H1 (cell line): Measurements from ENCODE around the gene CELF2. TPM values are rescaled to one million over a fixed set of nuclear protein-coding genes. Genes with fewer than 3 reads are reported as not detected.

ENCODE experiments used
- CTCF ChIA-PET: fragments of 300-600 bp; sonication (Branson Sonifier 250); formaldehyde crosslinking; loops from one replicate; lab custom pipeline; 2021; ENCODE audit not compliant: partially characterized antibody; lab: Charles Lee
- POLR2A ChIA-PET: fragments of 300-600 bp; sonication (Branson Sonifier 250); formaldehyde crosslinking; loops from one replicate; lab custom pipeline; 2021; ENCODE audit warnings: inconsistent platforms; ENCODE audit not compliant: partially characterized antibody; lab: Charles Lee
- DNase-seq, 2 experiments: peaks; one replicate each; pipeline versions ENCODE4 v3.0.0 to v3.0.0-alpha.2; 2010 to 2022; ENCODE audit warnings: low spot score in 2 of 2, low read depth in 1 of 2, mixed read lengths in 1 of 2
- FAIRE-seq: peaks from 2 replicates; lab custom pipeline; 2011; peaks lifted over from hg19 to GRCh38; lab: Jason Lieb, UNC
- H2AFZ ChIP-seq: 2 replicates; pipeline ENCODE4 v1.8.1; 2012; ENCODE audit warnings: low read length, inconsistent platforms
- H2AK5ac ChIP-seq: 2 replicates; pipeline ENCODE4 v1.6.1; 2013; ENCODE audit warnings: low read depth, low read length
- H2BK120ac ChIP-seq: replicated peaks from 2 replicates; pipeline ENCODE3; 2013; ENCODE audit warnings: low read depth, low read length, inconsistent platforms
- H2BK12ac ChIP-seq: 2 replicates; pipeline ENCODE4 v1.6.1; 2013; ENCODE audit warnings: low read depth, low read length
- H2BK15ac ChIP-seq: 2 replicates; pipeline ENCODE4 v1.6.1; 2013; ENCODE audit warnings: low read length
- H2BK20ac ChIP-seq: 2 replicates; pipeline ENCODE4 v1.6.1; 2013; ENCODE audit warnings: low read length
- H2BK5ac ChIP-seq: 2 replicates; pipeline ENCODE4 v1.6.1; 2013; ENCODE audit warnings: low read depth, low read length
- H3K14ac ChIP-seq: 2 replicates; pipeline ENCODE4 v1.6.1; 2013; ENCODE audit warnings: inconsistent platforms; ENCODE audit not compliant: insufficient read length
- H3K18ac ChIP-seq: 2 replicates; pipeline ENCODE4 v1.6.1; 2013; ENCODE audit warnings: low read length; ENCODE audit errors: extremely low read depth
- H3K23ac ChIP-seq: 2 replicates; pipeline ENCODE4 v1.6.1; 2013; ENCODE audit warnings: inconsistent platforms; ENCODE audit not compliant: insufficient read length
- H3K23me2 ChIP-seq: 2 replicates; pipeline ENCODE4 v1.6.1; 2013; ENCODE audit warnings: low read depth, low read length
- H3K27ac ChIP-seq: 2 replicates; pipeline ENCODE4 v1.6.1; 2011; ENCODE audit warnings: low read depth, low read length, inconsistent platforms
- H3K27me3 ChIP-seq, 4 experiments: replicated peaks in 1 of 4; 1 replicate in 1 of 4; 2 replicates in 3 of 4; pipeline versions ENCODE4 v1.6.1 to v1.8.1; 2011 to 2013; ENCODE audit warnings: low read length in 3 of 4, mild to moderate bottlenecking in 3 of 4, inconsistent platforms in 2 of 4, mixed read lengths in 2 of 4, moderate library complexity in 1 of 4; ENCODE audit not compliant: control insufficient read depth in 3 of 4, insufficient read depth in 3 of 4; ENCODE audit errors: extremely low read depth in 1 of 4
- H3K36me3 ChIP-seq, 4 experiments: 2 replicates each; pipeline versions ENCODE4 v1.6.1 to v1.8.1; 2011 to 2013; ENCODE audit warnings: mild to moderate bottlenecking in 4 of 4, low read length in 3 of 4, moderate library complexity in 2 of 4, control low read depth in 1 of 4, inconsistent platforms in 1 of 4; ENCODE audit not compliant: insufficient read depth in 4 of 4, control insufficient read depth in 2 of 4
- H3K4ac ChIP-seq: replicated peaks from 2 replicates; pipeline ENCODE3; 2013; ENCODE audit warnings: low read length, low read depth, mixed read lengths, inconsistent platforms; ENCODE audit not compliant: insufficient read length
- H3K4me1 ChIP-seq, 4 experiments: replicated peaks in 1 of 4; 1 replicate in 1 of 4; 2 replicates in 3 of 4; pipeline versions ENCODE4 v1.6.1 to v1.8.1; 2011 to 2013; ENCODE audit warnings: low read length in 3 of 4, inconsistent platforms in 2 of 4, mixed read lengths in 1 of 4; ENCODE audit not compliant: insufficient read depth in 4 of 4, control insufficient read depth in 3 of 4
- H3K4me2 ChIP-seq, 2 experiments: 2 replicates each; pipeline versions ENCODE4 v1.6.1 to v1.8.1; 2011 to 2013; ENCODE audit warnings: low read depth in 2 of 2, low read length in 2 of 2, control low read depth in 1 of 2, inconsistent platforms in 1 of 2, mild to moderate bottlenecking in 1 of 2; ENCODE audit not compliant: insufficient read depth in 1 of 2
- H3K4me3 ChIP-seq, 4 experiments: fragments of 200-600, 300-600 bp in 1 of 4; sonication (generic), shearing (Covaris generic), sonication (Bioruptor Twin) in 1 of 4; 2 replicates each; pipeline versions ENCODE4 v1.5.1 to v1.8.1; 2011 to 2016; ENCODE audit warnings: low read length in 4 of 4, low read depth in 3 of 4, control low read depth in 2 of 4, inconsistent platforms in 2 of 4, mild to moderate bottlenecking in 2 of 4, mixed read lengths in 1 of 4, moderate library complexity in 1 of 4; ENCODE audit not compliant: insufficient read depth in 2 of 4; ENCODE audit errors: extremely low read depth in 1 of 4
- H3K56ac ChIP-seq: replicated peaks from 2 replicates; pipeline ENCODE3; 2013; ENCODE audit warnings: low read depth, mild to moderate bottlenecking, mixed read lengths, low read length, inconsistent platforms; ENCODE audit not compliant: insufficient read length
- H3K79me1 ChIP-seq: 2 replicates; pipeline ENCODE4 v1.6.1; 2013; ENCODE audit warnings: low read depth, low read length, control low read depth
- H3K79me2 ChIP-seq, 2 experiments: 2 replicates each; pipeline versions ENCODE4 v1.6.1 to v1.8.1; 2012 to 2013; ENCODE audit warnings: low read length in 2 of 2, mild to moderate bottlenecking in 2 of 2, inconsistent platforms in 1 of 2; ENCODE audit not compliant: insufficient read depth in 2 of 2, control insufficient read depth in 1 of 2
- H3K9ac ChIP-seq, 4 experiments: replicated peaks in 1 of 4; 1 replicate in 1 of 4; 2 replicates in 3 of 4; pipeline versions ENCODE4 v1.6.1 to v1.8.1; 2011 to 2013; ENCODE audit warnings: low read depth in 3 of 4, low read length in 3 of 4, control low read depth in 2 of 4, mild to moderate bottlenecking in 2 of 4, moderate library complexity in 2 of 4, inconsistent platforms in 1 of 4; ENCODE audit errors: extremely low read depth in 1 of 4
- H3K9me3 ChIP-seq, 2 experiments: 2 replicates each; pipeline versions ENCODE4 v1.6.1 to v1.8.1; 2012 to 2013; ENCODE audit warnings: mild to moderate bottlenecking in 2 of 2, moderate library complexity in 2 of 2, control low read depth in 1 of 2, inconsistent platforms in 1 of 2, low read depth in 1 of 2, low read length in 1 of 2, mixed read lengths in 1 of 2; ENCODE audit not compliant: insufficient read depth in 2 of 2
- H4K20me1 ChIP-seq, 2 experiments: replicated peaks in 1 of 2; 2 replicates each; pipeline versions ENCODE3 to v1.8.1; 2011 to 2013; ENCODE audit warnings: inconsistent platforms in 2 of 2, low read length in 2 of 2, mild to moderate bottlenecking in 1 of 2; ENCODE audit not compliant: insufficient read depth in 2 of 2, control insufficient read depth in 1 of 2
- H4K5ac ChIP-seq: 2 replicates; pipeline ENCODE4 v1.6.1; 2013; ENCODE audit warnings: low read length, low read depth, mixed read lengths, inconsistent platforms; ENCODE audit not compliant: insufficient read length
- H4K8ac ChIP-seq: 2 replicates; pipeline ENCODE4 v1.8.0; 2013; ENCODE audit warnings: mild to moderate bottlenecking, moderate library complexity, low read length, inconsistent platforms; ENCODE audit not compliant: insufficient read depth; ENCODE audit errors: extremely low read depth
- H4K91ac ChIP-seq: replicated peaks from 2 replicates; pipeline ENCODE3; 2013; ENCODE audit warnings: low read length, mixed read lengths, inconsistent platforms; ENCODE audit not compliant: insufficient read length
- TBP ChIP-seq: IDR thresholded peaks from 2 replicates; pipeline ENCODE4 v1.6.1; 2011; ENCODE audit warnings: low read depth, low read length, improper control_type of control experiment
- WGBS, 2 experiments: shearing (Covaris generic) in 1 of 2; methylation state at CpG; one replicate each; pipeline versions ENCODE4 v1.1.6 to v1.1.7; 2013 to 2015; ENCODE audit warnings: low lambda C conversion rate in 2 of 2, mixed read lengths in 2 of 2, inconsistent platforms in 1 of 2, low coverage in 1 of 2, missing lambda C conversion rate in 1 of 2; ENCODE audit not compliant: insufficient replicate concordance in 2 of 2, insufficient coverage in 1 of 2, insufficient read length in 1 of 2; ENCODE audit errors: extremely low coverage in 1 of 2, missing lambda C conversion rate in 1 of 2; 5-methylcytosine and 5-hydroxymethylcytosine counted together
- polyA plus RNA-seq, 7 experiments: library from polyadenylated mRNA; depleted of rRNA in 3 of 7; stranded (reverse) in 5 of 7; unstranded in 2 of 7; fragments of >200 nt in 5 of 7; fragments of 200-250 nt in 2 of 7; gene quantifications; 1 replicate in 5 of 7; 2 replicates in 1 of 7; 4 replicates in 1 of 7; pipeline versions ENCODE4 v1.2.1 to v1.2.3, GENCODE V29; 2011 to 2013; ENCODE audit warnings: missing spikeins in 2 of 7, mixed read lengths in 2 of 7
- total RNA-seq: library from RNA; stranded (reverse); fragmentation: NEBNext Ultra II Directional; extraction: Animal tissue kit (Norgen Biotek cat#: 25700); gene quantifications from 2 replicates; pipeline ENCODE4 v1.2.1, GENCODE V29; 2021

The CELF2 gene
- total and polyA plus RNA-seq, 2 of the 8 experiments (the other 6 are each of a cell fraction or from before 2014, with no cell fraction given) = 18.3 to 22.7 TPM

- H3K14ac ChIP-seq = no peak overlapping the region
- H2BK5ac ChIP-seq = no peak overlapping the region
- H2BK15ac ChIP-seq = no peak overlapping the region
- H3K4me3 ChIP-seq = no peak overlapping the region
- H4K91ac ChIP-seq = no peak overlapping the region
- H2BK12ac ChIP-seq = no peak overlapping the region
- no peaks in the 10 kb centered on the region; the same call in 1 of the 2 replicates for H3K79me1 ChIP-seq
- no peak for TF ChIP-seq TBP
- TF ChIP-seq, all 59 proteins: peak for 0
- Histone ChIP-seq H2AK5ac (no peak overlapping the region), H3K9me3 (peaks cover 4% of the 10 kb centered on the region in 2 experiments; a peak in 2 of 4 replicates), H2BK20ac (no peak overlapping the region), H4K20me1 (no peaks in the 10 kb centered on the region), H4K5ac (no peak overlapping the region), H3K4ac (no peak overlapping the region), H3K23me2 (no peaks in the 10 kb centered on the region), H3K9ac (no peak overlapping the region), H4K8ac (no peak overlapping the region), H3K56ac (no peak overlapping the region), H3K36me3 (no peaks in the 10 kb centered on the region), H3K4me1 (peaks cover 0 to 19% (median 15%) of the 10 kb centered on the region in 4 experiments; a peak in 6 of 7 replicates), H2BK120ac (no peak overlapping the region), H2AFZ (no peak overlapping the region), H3K23ac (no peak overlapping the region), H3K4me2 (no peak overlapping the region), H3K18ac (no peak overlapping the region), H3K27me3 (no peaks in the 10 kb centered on the region), H3K79me2 (no peaks in the 10 kb centered on the region), H3K27ac (no peak overlapping the region)
- WGBS, 2 experiments = 85% methylated on average over 8 of the region's 8 CpGs; no CpG with 5 or more reads in 1 of the 2 experiments
- no peak for FAIRE-seq
- CTCF ChIA-PET = interaction anchor here (1.8 kb wide), 2 partner anchors 10 to 61 kb away, joined by 5 to 6 read pairs; no protein-coding TSS in a partner anchor
- DNase-seq = no peak
- POLR2A ChIA-PET = interaction anchor here (0.7 to 1.3 kb wide), 2 partner anchors 7 to 33 kb away, joined by 3 read pairs; no protein-coding TSS in a partner anchor
These were observed 139.8 kb downstream of the CELF2 start for GRCh38 chr10:11157292-11158076.
